Measurements from ENCODE around the gene GPR146.

DNA sequence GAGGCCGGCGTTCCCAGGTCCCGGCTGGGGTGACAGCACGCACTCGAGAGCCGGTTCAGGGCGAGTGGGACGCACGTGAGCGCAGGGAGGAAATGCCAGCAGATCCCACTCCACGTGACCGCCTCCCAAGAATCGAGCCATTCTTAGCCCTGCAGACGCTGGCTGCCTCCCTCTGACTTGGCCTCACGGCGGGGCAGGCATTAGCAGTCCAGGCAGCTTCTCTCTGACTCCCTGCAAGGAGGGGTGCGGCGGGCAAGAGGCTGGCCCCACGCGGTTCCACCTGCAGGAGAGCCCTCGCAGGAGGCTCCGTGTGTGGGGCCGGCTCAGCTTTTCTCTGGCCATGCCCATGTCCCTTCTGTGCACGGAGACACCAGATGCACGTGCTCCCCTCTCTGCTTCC is 10.1 kb downstream of the GPR146 start:
- no peak for TF ChIP-seq POLR2A (IDR thresholded peaks at IDR 0.05)
- TF ChIP-seq, protein P1, sequence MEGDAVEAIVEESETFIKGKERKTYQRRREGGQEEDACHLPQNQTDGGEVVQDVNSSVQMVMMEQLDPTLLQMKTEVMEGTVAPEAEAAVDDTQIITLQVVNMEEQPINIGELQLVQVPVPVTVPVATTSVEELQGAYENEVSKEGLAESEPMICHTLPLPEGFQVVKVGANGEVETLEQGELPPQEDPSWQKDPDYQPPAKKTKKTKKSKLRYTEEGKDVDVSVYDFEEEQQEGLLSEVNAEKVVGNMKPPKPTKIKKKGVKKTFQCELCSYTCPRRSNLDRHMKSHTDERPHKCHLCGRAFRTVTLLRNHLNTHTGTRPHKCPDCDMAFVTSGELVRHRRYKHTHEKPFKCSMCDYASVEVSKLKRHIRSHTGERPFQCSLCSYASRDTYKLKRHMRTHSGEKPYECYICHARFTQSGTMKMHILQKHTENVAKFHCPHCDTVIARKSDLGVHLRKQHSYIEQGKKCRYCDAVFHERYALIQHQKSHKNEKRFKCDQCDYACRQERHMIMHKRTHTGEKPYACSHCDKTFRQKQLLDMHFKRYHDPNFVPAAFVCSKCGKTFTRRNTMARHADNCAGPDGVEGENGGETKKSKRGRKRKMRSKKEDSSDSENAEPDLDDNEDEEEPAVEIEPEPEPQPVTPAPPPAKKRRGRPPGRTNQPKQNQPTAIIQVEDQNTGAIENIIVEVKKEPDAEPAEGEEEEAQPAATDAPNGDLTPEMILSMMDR (IDR thresholded peaks at IDR 0.05) = no peak

Measured in right lobe of liver (tissue), 4 donors.